IPS DF 6.9 (cell line): Measurements from ENCODE around the gene USP21.

Source experiments
- DNase-seq: peaks from one replicate; pipeline ENCODE4 v3.0.0-alpha.2; 2013; ENCODE audit warnings: low read depth, low spot score
- H3K27ac ChIP-seq: one replicate; pipeline ENCODE4 v1.5.1; 2013; ENCODE audit warnings: low read length, control low read depth
- H3K27me3 ChIP-seq: 2 replicates; pipeline ENCODE4 v1.6.1; 2013; ENCODE audit warnings: mild to moderate bottlenecking, low read length; ENCODE audit not compliant: control insufficient read depth, insufficient read depth
- H3K36me3 ChIP-seq: 2 replicates; pipeline ENCODE4 v1.6.1; 2013; ENCODE audit warnings: low read length; ENCODE audit not compliant: control insufficient read depth, insufficient read depth
- H3K4me1 ChIP-seq: 2 replicates; pipeline ENCODE4 v1.6.1; 2013; ENCODE audit warnings: low read length; ENCODE audit not compliant: control insufficient read depth, insufficient read depth
- H3K4me3 ChIP-seq: 2 replicates; pipeline ENCODE4 v1.5.1; 2013; ENCODE audit warnings: mild to moderate bottlenecking, low read length
- H3K9me3 ChIP-seq: 2 replicates; pipeline ENCODE4 v1.6.1; 2013; ENCODE audit warnings: low read length, inconsistent platforms; ENCODE audit not compliant: control insufficient read depth, insufficient read depth
- WGBS: extraction: QIAGEN DNeasy Blood & Tissue Kit; methylation state at CpG from one replicate; pipeline ENCODE4 v1.1.7; 2013; ENCODE audit warnings: mixed read lengths, missing lambda C conversion rate; ENCODE audit not compliant: insufficient read length, insufficient coverage; 5-methylcytosine and 5-hydroxymethylcytosine counted together

USP21 gene

DNA sequence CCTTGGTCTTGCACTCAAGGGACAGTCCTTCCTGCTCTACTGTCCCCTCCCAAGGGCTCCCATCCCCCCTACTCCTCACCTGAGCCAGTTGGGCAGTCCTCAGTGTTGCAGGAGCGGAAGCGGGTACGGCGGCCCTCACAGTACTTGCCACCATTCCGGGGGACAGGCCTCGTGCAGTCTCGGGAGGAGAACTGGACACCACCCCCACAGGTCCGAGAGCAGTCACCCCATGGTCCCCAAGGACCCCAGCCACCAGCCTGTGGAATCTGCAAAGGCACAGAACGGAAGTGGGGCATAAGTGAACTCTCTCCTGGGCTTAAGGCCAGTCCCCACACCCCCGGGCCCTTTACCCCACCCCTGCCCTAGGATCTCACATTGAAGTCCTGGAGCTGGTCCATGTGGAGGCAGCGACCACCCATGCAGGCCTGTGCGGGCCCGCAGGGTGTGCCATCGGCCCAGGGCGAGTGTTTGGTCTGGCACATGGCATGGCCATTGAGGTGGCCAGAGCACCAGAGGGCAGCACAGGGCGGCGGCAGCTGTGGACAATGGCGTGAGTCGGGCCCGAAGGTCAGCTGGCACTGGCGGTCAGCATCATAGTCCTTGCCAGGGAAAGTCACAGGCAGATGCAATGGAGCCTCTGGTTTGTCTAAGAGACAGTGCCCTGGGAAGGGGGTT, 34.4 kb downstream of the USP21 start:
- no CpG with 5 or more reads among the region's 21 CpGs for WGBS
- no peak overlapping the region for H3K27ac ChIP-seq
- no peak for DNase-seq
- peaks cover 10% of the 10 kb centered on the region for H3K4me1 ChIP-seq
- H3K9me3 ChIP-seq, result no peaks in the 10 kb centered on the region
- H3K4me3 ChIP-seq, result no peak overlapping the region
- H3K27me3 ChIP-seq, result no peaks in the 10 kb centered on the region
- H3K36me3 ChIP-seq, result peaks cover 25% of the 10 kb centered on the region; the same call in 1 of the 2 replicates

DNA sequence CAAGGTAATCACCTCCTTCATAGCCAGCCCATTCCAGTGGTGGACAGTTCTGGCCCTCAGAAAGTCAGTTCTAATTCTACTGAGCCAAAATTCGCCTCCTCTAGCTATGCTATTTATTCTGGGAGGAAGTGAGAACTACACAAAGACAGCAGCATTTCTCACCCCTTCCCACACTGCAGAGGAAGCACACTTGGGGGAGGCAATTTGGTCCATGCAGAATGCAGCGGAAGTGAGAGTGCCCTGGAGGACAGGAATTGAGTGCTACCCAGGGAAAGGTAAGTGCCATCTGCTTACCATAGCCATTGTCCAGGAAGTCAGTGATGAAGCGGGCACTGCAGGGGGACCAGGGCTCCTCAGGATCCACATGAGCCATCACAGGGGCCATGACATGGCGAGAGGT, 35.9 kb downstream of the USP21 start:
- H3K36me3 ChIP-seq, result peaks cover 25% of the 10 kb centered on the region; the same call in 1 of the 2 replicates
- H3K27ac ChIP-seq, result no peak overlapping the region
- DNase-seq, result no peak
- no peak overlapping the region for H3K4me3 ChIP-seq
- H3K4me1 ChIP-seq, result peaks cover 11% of the 10 kb centered on the region
- no CpG with 5 or more reads among the region's 4 CpGs for WGBS
- no peaks in the 10 kb centered on the region for H3K9me3 ChIP-seq
- no peaks in the 10 kb centered on the region for H3K27me3 ChIP-seq

DNA sequence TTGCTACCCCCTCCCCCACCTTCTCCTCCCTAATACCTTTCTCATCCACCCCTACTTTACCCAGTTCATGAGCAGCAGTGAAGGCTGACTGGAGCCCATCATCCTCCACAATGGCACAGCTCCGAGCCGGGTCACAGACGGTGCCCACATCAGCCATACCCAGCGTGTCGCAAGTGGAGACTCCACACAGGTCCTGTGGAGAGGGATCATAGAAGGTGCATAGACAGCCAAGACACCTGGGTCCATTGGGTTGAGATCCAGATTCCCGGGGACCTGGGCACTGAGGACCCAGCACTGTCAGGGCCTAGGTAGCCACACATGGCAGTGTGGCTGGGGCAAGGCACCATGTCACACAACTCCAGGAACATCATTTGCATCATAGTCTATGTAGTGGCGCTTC, 36.8 kb downstream of the USP21 start:
- no CpG with 5 or more reads among the region's 7 CpGs for WGBS
- peaks cover 19% of the 10 kb centered on the region for H3K4me1 ChIP-seq

DNA sequence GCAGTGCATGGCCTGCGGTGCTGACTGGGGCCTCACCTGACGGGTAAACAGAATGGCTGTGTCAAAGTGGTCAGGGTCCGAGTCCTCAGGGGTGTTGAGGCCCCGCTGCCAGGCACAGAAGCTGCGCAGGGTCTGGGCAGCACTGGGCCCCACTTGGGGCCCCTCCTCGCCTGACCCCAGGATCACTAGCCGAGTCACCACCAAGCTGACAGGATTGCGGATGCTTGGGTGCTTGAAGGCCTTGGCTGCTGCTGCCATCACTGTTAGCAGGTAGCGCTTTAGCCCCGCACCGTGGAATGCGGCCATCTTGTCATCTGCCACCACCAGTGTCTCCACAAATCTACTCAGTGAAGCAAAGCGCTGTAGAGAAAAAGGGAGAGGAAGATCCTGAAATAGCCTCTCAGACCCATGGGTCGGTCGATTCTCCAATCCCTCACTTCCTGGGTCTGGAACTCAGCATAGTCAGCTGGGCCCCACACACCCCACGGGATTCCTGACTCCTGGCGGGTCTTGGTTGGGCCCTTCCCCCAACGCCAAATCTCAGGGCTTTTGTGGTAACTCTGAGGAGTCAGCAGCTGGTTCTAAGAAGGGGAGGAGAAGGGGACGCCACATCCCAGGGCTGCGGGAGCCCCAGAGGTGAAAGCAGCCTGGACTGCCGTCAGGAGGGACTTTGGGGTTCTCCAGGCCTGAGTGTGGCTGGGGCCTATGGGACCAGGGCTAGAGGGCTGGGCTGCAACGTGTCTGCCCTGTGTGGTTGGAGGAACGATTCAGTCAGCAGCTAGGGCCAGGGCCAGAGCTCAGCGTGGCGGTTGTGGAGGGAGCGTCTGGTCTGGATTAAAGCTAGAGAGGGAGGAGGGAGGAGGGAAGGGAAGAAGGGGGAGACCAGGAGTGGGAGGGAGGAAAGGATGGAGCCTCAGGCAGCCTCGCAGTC, 37.5 kb downstream of the USP21 start:
- Histone ChIP-seq H3K36me3 (peaks cover 15% of the 10 kb centered on the region; the same call in 1 of the 2 replicates), H3K27ac (no peak overlapping the region), H3K4me3 (no peak overlapping the region), H3K27me3 (no peaks in the 10 kb centered on the region), H3K4me1 (peaks cover 24% of the 10 kb centered on the region), H3K9me3 (no peaks in the 10 kb centered on the region)
- WGBS, result no CpG with 5 or more reads among the region's 27 CpGs
- no peak for DNase-seq

More for the DNA sequence above, 36.8 kb downstream of the USP21 start:
- H3K27me3 ChIP-seq, result no peaks in the 10 kb centered on the region
- no peak for DNase-seq
- H3K36me3 ChIP-seq, result peaks cover 21% of the 10 kb centered on the region; the same call in 1 of the 2 replicates
- no peak overlapping the region for H3K4me3 ChIP-seq
- no peaks in the 10 kb centered on the region for H3K9me3 ChIP-seq
- no peak overlapping the region for H3K27ac ChIP-seq

DNA sequence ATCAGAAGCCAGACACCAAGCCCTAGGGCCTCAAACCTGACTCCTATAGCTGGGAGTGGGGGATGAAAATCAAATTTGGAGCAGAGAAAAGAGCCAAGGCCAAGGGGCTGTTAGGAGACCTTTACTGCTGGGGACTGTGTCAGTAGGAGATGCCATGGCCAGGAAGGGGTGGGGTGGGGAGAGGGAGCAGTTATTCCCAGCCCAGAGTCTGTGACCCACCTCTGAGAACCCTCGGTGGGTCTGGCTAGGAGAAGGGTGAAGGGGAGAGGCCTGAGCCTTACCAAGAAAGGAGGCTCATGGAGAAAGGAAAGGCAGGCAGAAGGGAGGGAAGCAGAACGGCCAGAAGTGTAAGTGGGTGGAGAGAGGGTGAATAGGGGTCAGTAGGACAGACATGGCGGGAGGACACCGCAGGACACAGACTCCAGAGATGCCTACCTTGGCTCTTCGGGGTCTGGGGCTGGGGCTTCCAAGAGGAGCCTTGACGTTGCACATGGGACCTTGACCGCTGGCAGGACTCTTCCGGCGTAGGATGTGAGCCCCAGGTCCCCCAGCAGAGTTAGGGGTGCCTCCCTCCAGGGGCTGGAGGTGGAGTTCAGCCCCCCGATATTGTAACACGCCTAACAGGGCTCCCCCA, 38.4 kb downstream of the USP21 start:
- H3K9me3 ChIP-seq, result no peaks in the 10 kb centered on the region
- WGBS, result no CpG with 5 or more reads among the region's 11 CpGs
- no peak overlapping the region for H3K4me3 ChIP-seq
- peaks cover 12% of the 10 kb centered on the region; the same call in 1 of the 2 replicates for H3K36me3 ChIP-seq
- no peak overlapping the region for H3K27ac ChIP-seq
- peaks cover 24% of the 10 kb centered on the region for H3K4me1 ChIP-seq
- no peak for DNase-seq
- no peaks in the 10 kb centered on the region for H3K27me3 ChIP-seq

DNA sequence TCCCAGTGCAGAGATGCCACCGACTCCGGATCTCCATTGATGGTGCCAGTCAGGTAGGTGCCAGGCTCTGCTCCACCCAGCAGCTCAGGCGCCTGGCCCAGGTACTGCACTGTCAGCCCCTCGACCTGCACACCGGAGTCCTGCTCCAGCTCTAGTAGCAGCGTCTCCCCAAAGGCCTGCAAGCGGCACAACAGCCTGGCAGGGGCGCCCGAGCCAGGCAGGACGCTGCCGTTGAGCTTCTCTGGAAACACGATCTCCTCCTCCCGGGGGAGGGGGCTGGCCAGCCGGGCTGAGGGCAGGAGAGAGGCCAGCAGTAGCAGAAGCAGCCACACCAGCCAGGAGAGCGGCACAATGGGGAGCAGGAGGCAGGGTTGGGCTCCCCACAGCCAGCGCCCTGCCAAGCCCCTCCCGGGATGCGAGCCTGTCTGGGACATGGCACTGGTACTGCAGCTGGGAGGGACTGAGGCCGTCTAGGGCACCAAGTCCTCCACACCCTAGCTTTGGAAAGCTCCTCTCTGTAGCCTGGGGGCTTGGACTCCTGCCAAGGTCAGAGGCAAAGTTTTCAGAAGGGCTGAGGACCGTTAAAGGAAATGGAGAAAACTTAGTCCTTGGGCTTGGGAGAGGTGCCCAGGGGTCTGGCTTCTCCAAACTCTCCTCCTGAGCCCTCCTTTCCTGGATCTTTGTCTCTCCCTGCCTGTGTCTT, 39.0 kb downstream of the USP21 start:
- Histone ChIP-seq H3K27me3 (no peaks in the 10 kb centered on the region), H3K4me1 (peaks cover 24% of the 10 kb centered on the region), H3K27ac (no peak overlapping the region), H3K9me3 (no peaks in the 10 kb centered on the region), H3K36me3 (peaks cover 9% of the 10 kb centered on the region; the same call in 1 of the 2 replicates), H3K4me3 (peak overlapping the region; percentile 20; the same call in 1 of the 2 replicates)
- no CpG with 5 or more reads among the region's 20 CpGs for WGBS
- no peak for DNase-seq

DNA sequence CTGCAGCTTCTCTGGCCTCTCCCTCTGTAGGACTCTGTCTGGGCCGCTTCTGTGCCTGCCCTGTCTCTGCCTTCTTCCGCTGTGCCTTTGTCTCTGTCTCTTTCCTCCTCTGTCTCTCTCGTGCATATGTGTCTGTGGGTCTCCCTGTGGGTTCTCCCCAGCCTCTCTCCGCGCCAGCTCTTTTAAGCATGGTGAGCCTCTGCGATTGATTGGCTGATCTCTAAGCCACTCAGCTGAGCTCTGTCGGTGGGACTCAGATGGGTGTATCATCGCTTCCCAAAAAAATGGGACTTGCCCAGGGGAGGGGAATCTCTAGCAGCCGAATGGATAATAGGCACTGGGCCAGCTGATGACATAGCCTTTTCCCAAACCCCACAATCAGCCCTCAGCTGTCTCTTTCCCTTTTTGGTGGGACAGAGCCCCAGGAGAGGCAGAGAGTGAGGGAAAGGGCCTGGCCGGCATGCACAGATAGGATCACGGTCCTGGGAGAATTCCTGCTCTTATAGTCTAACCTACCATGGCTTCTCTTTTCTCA, 39.7 kb downstream of the USP21 start, which contains the start of gene ADAMTS4:
TSS of gene ADAMTS4 (minus strand) at position 158 of the 535 bp plus-strand sequence. CDS start 427 bp downstream, outside the sequence.
- peaks cover 24% of the 10 kb centered on the region for H3K4me1 ChIP-seq
- WGBS, result no CpG with 5 or more reads among the region's 11 CpGs
- H3K36me3 ChIP-seq, result peaks cover 5% of the 10 kb centered on the region; the same call in 1 of the 2 replicates
- H3K27me3 ChIP-seq, result no peaks in the 10 kb centered on the region
- no peak for DNase-seq
- no peaks in the 10 kb centered on the region for H3K9me3 ChIP-seq
- H3K27ac ChIP-seq, result no peak within 1 kb of the TSS
- peak within 1 kb of the TSS; percentile 20; the same call in 1 of the 2 replicates for H3K4me3 ChIP-seq

DNA sequence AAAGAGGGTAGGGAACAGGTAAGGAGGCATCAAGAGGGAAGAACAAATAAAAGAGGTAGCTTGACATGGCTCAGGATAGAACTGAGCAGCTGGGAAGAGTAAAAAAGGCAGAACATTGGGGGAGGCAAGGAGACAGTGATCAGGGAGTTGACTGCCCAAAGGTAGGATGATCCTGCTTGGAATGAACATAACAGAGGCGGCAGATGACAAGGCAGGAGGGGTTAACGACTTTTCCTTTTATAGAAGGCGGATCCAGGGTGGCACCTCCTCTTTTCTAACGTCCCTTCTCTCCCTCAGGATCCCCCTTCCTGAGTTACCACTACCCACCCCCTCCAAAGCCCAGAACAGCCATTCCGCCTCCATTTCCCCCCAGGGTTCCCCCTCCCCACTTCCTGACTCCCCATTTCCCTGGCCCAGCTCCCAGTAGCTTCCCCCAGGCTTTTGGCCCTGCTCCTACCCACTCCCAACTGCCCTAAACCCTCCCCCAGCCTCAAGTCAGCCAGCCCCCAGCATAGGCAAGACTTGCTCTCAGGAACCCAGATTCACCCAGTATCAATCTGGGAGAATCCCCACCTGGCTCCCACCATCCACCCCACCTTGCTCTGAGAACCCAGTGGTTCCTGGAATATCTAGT, 40.3 kb downstream of the USP21 start:
- no peak overlapping the region for H3K4me3 ChIP-seq
- DNase-seq, result no peak
- H3K36me3 ChIP-seq, result 0 out of 2 replicates have a peak, but pooled peaks cover 4% of the 10 kb centered on the region
- no peaks in the 10 kb centered on the region for H3K9me3 ChIP-seq
- H3K27ac ChIP-seq, result no peak overlapping the region
- no CpG with 5 or more reads among the region's 5 CpGs for WGBS
- no peaks in the 10 kb centered on the region for H3K27me3 ChIP-seq
- H3K4me1 ChIP-seq, result peaks cover 24% of the 10 kb centered on the region

DNA sequence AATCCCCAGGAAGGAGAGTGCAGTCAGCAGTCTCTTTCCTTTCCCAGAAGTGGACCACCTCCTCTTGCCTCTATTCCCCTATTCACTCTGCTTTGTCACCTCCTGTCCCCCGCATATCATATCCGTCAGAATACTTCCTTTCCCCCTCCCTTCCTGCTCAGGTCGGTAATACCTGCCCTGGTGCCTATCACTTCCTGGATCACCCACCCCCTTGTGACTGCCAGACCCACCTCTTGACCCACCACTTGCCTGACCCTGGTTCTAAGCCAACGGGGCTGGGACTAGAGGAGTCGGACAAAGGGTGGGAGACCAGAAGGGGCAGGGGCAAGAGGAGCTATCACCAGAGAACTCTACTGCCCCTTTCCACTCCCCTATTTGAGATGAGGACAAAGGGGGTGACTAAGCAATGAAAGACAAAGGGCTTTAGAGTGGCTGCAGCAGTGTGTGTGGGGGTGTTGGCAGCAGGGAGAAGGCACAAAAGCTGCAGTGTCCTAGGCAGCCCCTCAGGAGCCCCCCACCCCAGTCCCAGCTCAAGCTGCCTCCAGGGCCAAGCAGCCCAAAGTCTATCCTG, 41.2 kb downstream of the USP21 start:
- H3K4me1 ChIP-seq, result peaks cover 24% of the 10 kb centered on the region
- no peak overlapping the region for H3K27ac ChIP-seq
- H3K4me3 ChIP-seq, result no peak overlapping the region
- H3K27me3 ChIP-seq, result no peaks in the 10 kb centered on the region
- no peaks in the 10 kb centered on the region for H3K9me3 ChIP-seq
- no CpG with 5 or more reads among the region's 5 CpGs for whole genome bisulfite sequencing
- H3K36me3 ChIP-seq, result no peaks in the 10 kb centered on the region
- DNase-seq, result no peak
